ENCODE data around the gene SEMA3D.

SEMA3D gene

GRCh38 chr7:85184599-85185423 is 2.0 kb downstream of the SEMA3D start:
- DNase-seq, result peak in 9 of 58 donors; percentile 0 to 22 (median 4)

- DNase-seq, result no peak
Measured at GRCh38 chr7:85183296-85183695, 3.6 kb downstream of the SEMA3D start.

- no peak for DNase-seq
Measured at GRCh38 chr7:85178531-85179298, 8.1 kb downstream of the SEMA3D start.

GRCh38 chr7:85177316-85177715 is 9.5 kb downstream of the SEMA3D start:
- no peak for DNase-seq

- DNase-seq, result no peak
Measured at GRCh38 chr7:85176197-85176596, 10.7 kb downstream of the SEMA3D start.

GRCh38 chr7:85175217-85175616 is 11.6 kb downstream of the SEMA3D start:
- no peak for DNase-seq

GRCh38 chr7:85172530-85172941 is 14.3 kb downstream of the SEMA3D start:
- peak in 10 of 58 donors; percentile 1 to 37 (median 11) for DNase-seq

- DNase-seq, result no peak
Measured at GRCh38 chr7:85167636-85168035, 19.2 kb downstream of the SEMA3D start.

- no peak for DNase-seq
Measured at GRCh38 chr7:85165263-85165662, 21.6 kb downstream of the SEMA3D start.

GRCh38 chr7:85164376-85164775 is 22.5 kb downstream of the SEMA3D start:
- DNase-seq, result no peak

- peak in 1 of 58 donors; percentile 1 for DNase-seq
Measured at GRCh38 chr7:85162721-85163120, 24.1 kb downstream of the SEMA3D start.

- DNase-seq, result no peak
Measured at GRCh38 chr7:85160223-85160622, 26.6 kb downstream of the SEMA3D start.

- no peak for DNase-seq
Measured at GRCh38 chr7:85159003-85159402, 27.9 kb downstream of the SEMA3D start.

- DNase-seq, result no peak
Measured at GRCh38 chr7:85156661-85157208, 30.1 kb downstream of the SEMA3D start.

GRCh38 chr7:85154282-85154937 is 32.4 kb downstream of the SEMA3D start:
- DNase-seq, result no peak

GRCh38 chr7:85153715-85154114 is 33.1 kb downstream of the SEMA3D start:
- DNase-seq, result no peak

GRCh38 chr7:85150624-85151023 is 36.2 kb downstream of the SEMA3D start:
- DNase-seq, result no peak

GRCh38 chr7:85144771-85145170 is 42.1 kb downstream of the SEMA3D start:
- DNase-seq, result no peak

GRCh38 chr7:85135977-85136376 is 50.9 kb downstream of the SEMA3D start:
- no peak for DNase-seq

- no peak for DNase-seq
Measured at GRCh38 chr7:85133560-85133959, 53.3 kb downstream of the SEMA3D start.

GRCh38 chr7:85133006-85133405 is 53.9 kb downstream of the SEMA3D start:
- no peak for DNase-seq

GRCh38 chr7:85130702-85131101 is 56.2 kb downstream of the SEMA3D start:
- no peak for DNase-seq

Data from anterior cingulate cortex (tissue), 58 donors.